ENCODE measurements around the gene TSPAN5.
"Not testable (repeated sequence)": the region's sequence is repeated elsewhere in the genome, so short reads cannot be mapped to it uniquely, and the experiment has no call there.

The TSPAN5 gene

DNA sequence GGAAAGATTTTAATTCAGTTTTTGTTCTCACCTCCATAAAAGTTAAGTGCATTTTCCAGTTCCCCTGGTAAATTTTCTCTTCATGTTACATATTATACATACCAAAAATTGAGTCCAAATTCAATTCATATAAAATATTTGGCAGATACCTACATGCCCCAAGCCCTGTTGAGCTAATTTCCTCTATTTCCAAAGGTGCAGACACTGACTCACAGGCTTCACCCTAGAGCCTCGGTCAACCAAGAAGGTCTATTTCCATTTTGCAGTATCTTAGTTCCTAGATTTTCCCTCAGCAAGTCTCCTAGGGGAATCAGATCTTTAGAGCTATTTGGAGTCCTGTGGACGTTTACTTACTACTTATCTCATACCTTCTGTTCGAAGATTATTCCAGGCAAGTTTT lies 174.4 kb downstream of the TSPAN5 start:
- no peak for FAIRE-seq

DNA sequence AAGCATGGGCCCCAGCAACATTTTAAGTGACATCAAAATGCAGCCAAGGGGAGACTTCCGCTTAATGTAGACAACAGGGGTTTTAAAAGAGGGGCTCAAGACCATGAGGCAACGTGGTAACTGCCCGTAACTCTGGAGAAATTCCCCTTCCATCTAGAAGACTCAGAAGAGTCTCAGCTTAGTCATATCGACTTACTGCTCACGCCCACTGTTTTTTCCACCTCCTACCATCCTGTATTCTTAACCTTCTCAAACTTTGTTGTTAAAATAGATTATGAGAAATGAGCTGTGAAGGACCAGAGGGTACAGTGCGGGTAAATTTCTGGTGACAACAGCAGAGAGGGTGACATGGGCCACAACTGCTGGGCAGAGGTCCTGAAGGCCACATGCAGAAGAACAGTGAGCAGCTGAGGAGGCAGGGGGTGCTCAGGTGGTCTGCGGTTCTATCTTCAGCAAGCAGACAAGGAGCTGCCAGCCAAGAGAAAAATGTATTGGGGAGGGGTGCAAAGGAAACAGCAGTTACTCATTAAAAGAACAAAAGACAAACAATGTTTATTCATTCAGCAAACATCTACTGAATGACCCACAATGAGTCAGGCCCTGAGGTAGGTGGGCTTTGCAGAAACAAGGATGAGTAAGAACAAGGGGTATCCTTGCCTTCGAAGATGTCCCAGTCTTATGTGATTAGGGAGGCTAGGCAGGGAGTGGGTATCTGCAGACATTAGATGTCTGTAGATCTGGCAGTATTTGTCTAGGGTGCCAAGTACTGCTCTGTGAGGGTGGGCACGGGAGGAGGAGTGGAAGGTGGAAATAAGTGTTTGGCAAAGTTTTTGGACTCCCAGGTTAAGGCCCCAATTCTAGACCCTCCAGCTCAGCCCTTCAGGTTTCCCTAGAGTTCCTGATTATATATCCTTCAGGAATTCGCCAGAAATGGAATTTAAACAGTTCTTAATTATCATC lies 175.3 kb downstream of the TSPAN5 start:
- no peak for FAIRE-seq

DNA sequence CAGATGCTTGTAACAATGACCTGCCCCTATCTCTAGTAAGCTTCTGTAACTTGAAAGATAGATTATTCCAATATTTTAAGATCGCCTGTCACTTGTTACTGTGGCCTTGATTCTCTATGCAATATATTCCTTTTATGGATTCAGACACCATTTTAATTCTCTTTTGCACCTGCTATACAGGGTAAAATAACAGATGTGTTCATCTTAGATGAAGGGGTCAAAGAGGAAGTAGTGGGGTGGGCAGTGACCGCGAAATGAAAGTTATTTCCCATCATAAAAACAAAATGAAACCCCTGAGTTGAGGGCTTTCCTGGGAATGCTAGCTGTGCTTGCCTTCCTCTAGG lies 175.9 kb downstream of the TSPAN5 start:
- no peak for FAIRE-seq

DNA sequence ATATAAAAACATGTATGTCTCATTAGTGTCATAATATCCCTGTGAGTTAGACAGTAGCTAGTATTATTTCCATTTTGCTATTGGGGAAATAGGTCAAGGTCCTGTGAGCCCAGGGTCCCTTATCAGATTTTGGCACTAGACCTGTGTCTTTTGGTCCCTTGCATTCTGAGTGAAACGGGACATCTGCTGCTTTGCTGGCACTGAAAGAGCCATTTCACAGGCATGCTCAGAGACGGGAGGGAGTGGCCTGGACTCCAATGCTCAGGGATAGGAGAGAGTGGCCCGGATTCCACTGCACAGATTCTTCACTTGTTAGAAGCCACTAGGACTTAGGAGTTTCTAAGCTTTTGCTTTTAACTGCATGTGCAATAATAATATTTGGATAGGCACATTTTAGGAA lies 177.2 kb downstream of the TSPAN5 start:
- FAIRE-seq: no peak

DNA sequence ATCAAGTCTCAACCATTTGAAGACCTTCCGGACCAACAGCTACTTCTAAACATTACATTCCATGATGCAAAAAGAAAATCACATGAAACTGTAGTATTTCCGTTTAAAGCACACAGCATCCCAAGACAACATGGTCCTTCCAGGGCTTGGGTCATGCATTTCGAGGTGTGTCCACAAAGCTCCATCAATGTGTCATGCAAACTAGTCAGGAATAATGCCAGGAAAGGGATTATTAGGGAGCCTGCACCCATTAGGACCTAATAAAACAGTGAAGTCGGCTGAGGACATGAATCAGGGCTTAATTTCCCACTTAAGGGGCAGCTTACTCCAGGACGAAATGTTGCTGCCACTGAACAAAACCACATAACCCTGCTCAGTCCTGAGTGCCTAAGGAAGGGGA lies 177.9 kb downstream of the TSPAN5 start:
- no peak for FAIRE-seq

GRCh38 chr4:98479590-98479989 lies 178.8 kb downstream of the TSPAN5 start:
- FAIRE-seq: not testable (repeated sequence)

GRCh38 chr4:98476891-98477290 lies 181.5 kb downstream of the TSPAN5 start:
- FAIRE-seq: no peak

DNA sequence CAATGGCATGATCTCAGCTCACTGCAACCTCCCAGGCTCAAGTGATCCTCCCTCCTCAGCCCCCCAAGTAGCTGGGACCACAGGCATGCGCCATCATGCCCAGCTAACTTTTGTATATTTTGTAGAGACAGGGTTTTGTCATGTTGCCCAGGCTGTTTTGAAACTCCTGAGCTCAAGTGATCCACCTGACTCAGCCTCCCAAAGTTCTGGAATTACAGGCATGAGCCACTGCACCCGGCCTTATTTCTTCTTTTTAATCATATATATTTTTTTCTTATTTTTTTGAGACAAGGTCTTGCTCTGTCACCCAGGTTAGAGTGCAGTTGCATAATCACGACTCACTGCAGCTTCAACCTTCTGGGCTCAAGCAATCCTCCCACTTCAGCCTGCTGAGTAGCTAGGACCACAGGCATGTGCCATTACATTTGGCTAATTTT lies 184.0 kb downstream of the TSPAN5 start:
- no peak for FAIRE-seq

DNA sequence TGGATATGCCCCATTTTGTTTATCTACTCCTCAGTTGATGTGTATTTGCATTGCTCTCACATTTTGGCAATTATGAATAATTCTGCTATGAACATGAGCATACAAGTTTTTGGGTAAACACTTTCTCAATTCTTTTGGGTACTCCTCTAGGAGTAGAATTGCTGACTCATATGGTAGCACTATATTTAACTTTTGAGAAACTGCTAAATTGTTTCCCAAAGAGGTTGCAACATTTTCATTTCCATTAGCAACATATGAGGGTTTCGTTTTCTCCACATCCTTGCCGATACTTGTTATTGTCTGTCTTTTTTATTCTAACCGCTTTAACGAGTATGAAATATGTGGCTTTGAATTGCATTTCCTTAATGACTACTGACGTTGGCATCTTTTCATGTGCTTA lies 185.4 kb downstream of the TSPAN5 start:
- no peak for FAIRE-seq

DNA sequence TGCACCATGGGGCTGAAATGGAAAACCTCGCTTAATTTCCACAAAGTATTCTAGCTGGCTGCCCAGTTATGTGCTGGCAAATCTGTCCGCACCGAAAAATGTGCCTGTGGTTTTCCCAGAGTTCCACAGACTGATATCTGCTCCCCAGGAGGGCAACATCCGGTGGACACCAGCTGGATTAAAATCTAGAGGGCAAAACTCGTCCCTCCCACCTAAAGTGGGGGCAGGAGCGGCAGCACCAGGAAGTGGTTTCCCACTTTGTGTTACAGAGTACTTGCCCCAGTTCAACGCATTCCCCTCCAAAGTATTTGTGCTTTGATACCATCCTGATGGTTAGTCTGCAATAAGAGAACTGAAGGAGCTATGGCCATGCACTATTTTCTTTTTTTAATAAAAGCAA lies 187.6 kb downstream of the TSPAN5 start:
- FAIRE-seq: no peak

GRCh38 chr4:98470366-98470765 lies 188.0 kb downstream of the TSPAN5 start:
- FAIRE-seq: no peak

DNA sequence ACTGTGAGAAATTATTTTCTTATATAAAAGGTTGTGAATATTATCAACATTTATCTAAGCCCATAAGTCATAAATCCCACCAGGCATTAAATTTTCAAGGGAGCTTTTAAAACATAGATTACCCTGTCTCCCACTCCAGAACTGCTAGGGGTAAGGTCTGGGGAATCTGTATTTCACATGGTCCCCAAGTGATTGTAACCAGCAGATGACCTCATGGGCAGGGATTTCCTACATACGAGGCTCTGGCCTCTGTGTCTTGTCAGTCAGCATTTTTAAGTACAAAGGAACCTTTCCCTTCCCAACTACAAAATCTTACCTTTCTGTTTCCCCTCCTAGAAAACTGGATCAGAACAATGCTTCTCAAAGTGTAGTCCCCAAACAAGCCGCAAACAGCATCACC lies 188.6 kb downstream of the TSPAN5 start:
- FAIRE-seq: no peak

DNA sequence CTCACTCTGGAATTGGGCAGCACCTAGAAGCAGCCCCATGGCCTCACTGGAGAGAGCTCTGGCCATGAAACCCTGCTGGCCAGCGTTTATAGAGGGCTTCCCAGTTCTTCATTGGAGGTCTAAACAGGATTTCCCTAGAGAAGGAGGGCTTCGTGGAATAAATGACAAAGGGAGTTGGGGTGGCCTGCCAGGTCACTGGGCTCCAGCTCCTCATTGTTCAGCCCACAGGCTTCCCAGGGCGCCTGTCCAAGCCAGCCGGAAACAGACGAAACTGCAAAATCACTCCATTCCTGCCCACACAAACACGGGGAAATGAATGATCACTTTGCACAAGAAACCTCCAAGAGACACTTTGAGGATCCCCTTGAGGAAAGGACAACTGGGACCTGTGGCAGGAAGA lies 189.7 kb downstream of the TSPAN5 start:
- FAIRE-seq: no peak

DNA sequence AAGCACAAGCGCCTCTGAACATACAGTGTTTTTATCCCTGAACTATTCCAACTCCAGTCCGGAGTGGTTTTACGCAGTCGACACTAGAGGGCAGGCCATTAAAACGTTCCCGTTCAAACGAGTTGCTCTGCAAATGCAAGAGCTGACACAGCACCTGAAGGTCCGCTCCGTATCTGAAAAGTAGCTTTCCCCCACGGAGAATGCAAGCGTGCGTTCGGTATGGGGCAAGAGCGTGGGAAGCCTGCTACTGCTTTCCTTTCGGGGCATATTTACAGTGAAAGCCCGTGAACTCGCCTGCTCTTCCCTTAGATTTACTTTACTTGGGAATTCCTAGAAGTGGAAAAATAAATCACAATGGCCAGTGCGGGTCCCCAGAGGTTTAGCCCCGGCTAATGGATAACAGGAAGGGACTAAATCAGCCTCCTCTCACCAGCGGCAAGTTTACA lies 190.8 kb downstream of the TSPAN5 start:
- no peak for FAIRE-seq

DNA sequence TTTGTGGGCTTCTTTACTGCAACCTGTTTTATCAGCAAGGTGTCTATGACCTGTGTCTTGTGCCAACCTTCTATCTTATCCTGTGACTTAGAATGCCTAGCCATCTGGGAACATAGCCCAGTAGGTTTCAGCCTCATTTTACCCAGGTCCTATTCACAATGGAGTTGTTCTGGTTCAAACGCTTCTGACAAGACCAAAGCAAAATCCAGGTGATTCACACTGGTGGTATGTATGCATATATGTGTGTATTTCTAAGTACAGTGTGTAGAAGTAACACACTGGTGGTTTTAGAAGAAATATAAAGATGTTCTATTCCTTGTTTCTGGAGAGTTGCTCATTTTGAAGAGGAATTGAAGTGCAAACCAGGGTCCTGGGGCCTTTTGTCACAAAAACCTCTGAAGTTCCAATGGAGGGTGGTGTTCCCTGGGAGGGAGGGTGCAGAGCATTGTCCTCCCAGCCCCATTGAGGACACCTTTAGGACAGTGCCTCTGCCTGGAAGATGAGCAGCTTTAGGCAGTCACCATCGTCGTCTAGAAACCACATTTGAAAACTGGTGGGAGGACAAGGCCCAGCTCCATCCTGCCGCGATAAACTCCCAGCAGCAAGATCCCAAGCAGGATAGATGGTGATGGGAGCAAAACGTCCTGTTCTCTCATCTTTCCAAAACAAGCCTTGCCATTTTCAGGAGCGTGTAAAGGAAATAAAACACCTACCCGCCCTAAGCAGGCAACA lies 191.4 kb downstream of the TSPAN5 start:
- no peak for FAIRE-seq

DNA sequence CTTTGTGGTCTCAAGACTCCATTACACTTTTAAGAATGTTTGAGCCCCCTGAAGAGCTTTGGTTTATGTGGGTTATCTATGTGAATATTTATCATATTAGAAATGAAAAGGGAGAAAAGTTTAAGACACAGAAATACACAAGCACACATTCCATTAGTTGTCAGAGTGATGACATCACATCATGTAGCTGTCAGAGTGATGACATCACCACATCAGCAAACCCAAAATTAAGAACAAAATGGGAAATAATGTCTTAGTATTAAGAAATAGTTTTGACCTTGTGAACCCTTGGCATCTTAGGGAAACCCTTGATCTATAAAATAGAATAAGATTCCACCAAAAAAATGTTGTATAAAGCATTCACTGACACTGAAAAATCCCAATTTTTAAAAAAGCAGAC lies 195.9 kb downstream of the TSPAN5 start:
- FAIRE-seq: no peak

- FAIRE-seq: not testable (repeated sequence)
Observed at GRCh38 chr4:98461121-98461865, 197.1 kb downstream of the TSPAN5 start.

DNA sequence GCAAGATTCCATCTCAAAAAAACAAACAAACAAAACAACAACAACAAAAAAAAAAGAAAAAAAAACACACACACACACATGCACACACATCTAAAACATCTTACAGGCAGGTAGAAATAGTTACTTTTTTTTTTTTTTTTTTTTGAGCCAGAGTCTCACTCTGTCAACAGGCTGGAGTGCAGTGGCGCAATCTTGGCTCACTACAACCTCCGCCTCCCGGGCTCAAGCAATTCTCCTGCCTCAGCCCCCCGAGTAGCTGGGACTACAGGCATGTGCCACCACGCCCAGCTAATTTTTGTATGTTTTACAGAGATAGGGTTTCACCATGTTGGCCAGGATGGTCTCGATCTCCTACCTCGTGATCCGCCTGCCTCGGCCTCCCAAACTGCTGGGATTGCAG lies 201.0 kb downstream of the TSPAN5 start:
- not testable (repeated sequence) for FAIRE-seq

- FAIRE-seq: no peak
Observed at GRCh38 chr4:98452091-98452490, 206.3 kb downstream of the TSPAN5 start.

DNA sequence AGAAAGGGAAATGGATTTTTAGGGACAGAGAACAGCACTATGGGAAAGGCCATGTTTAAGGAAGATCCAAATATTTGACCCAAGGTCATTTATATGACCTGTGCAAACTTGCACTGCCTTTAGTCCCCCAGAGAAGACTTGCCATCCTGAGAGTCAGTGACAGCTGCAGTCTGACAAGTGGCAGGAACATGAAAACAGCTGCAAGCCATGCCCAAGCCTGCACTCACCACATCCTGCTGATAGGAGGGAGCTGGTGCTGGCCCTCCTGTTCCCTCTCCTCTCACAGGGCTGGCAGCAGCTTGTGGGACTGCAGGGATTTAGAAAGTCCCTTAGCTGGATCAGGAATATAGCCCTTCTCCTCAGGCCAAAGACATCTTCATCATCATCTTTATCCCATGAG lies 209.5 kb downstream of the TSPAN5 start:
- FAIRE-seq: no peak

GRCh38 chr4:98447648-98448047 lies 210.8 kb downstream of the TSPAN5 start:
- FAIRE-seq: no peak

GRCh38 chr4:98446499-98447375 lies 211.7 kb downstream of the TSPAN5 start:
- no peak for FAIRE-seq
